BLaER1 (cell line): ENCODE results near the gene CMIP.
A peak's percentile ranks its signal among the peaks of the same experiment; 100 is the strongest.

Experiments
- H3K27ac ChIP-seq: shearing (Covaris generic); formaldehyde crosslinking; 2 replicates; pipeline ENCODE4 v1.8.1; 2022
- H3K27me3 ChIP-seq: shearing (Covaris generic); formaldehyde crosslinking; 2 replicates; pipeline ENCODE4 v1.8.1; 2022
- H3K36me3 ChIP-seq: shearing (Covaris generic); formaldehyde crosslinking; 2 replicates; pipeline ENCODE4 v1.8.1; 2022
- H3K4me1 ChIP-seq: shearing (Covaris generic); formaldehyde crosslinking; 2 replicates; pipeline ENCODE4 v1.8.1; 2022
- H3K4me2 ChIP-seq: shearing (Covaris generic); formaldehyde crosslinking; 2 replicates; pipeline ENCODE4 v1.8.1; 2022
- H3K4me3 ChIP-seq: shearing (Covaris generic); formaldehyde crosslinking; 2 replicates; pipeline ENCODE4 v1.8.1; 2022
- H3K9ac ChIP-seq: shearing (Covaris generic); formaldehyde crosslinking; 2 replicates; pipeline ENCODE4 v1.8.1; 2022
- H3K9me3 ChIP-seq: shearing (Covaris generic); formaldehyde crosslinking; 2 replicates; pipeline ENCODE4 v1.8.1; 2022
- H4K20me1 ChIP-seq: shearing (Covaris generic); formaldehyde crosslinking; 2 replicates; pipeline ENCODE4 v1.8.1; 2022
- Cebpa-rat ChIP-seq: shearing (Covaris generic); IDR thresholded peaks from 2 replicates; pipeline ENCODE4 v1.8.1; 2022

CMIP gene

GRCh38 chr16:81595629-81596292, 151.2 kb downstream of the CMIP start:
- Histone ChIP-seq H3K4me2 (no peak overlapping the region), H3K9ac (no peak overlapping the region), H4K20me1 (peaks cover 98% of the 10 kb centered on the region), H3K36me3 (peaks cover 14% of the 10 kb centered on the region; the same call in 1 of the 2 replicates), H3K4me1 (peaks cover 42% of the 10 kb centered on the region), H3K27me3 (no peaks in the 10 kb centered on the region), H3K4me3 (no peak overlapping the region), H3K27ac (no peak overlapping the region), H3K9me3 (no peaks in the 10 kb centered on the region)
- no peak for TF ChIP-seq Cebpa-rat

GRCh38 chr16:81597079-81597658, 152.6 kb downstream of the CMIP start:
- peak overlapping the region; percentile 41; the same call in 1 of the 2 replicates for H3K4me2 ChIP-seq
- H3K4me3 ChIP-seq, result no peak overlapping the region
- peaks cover 13% of the 10 kb centered on the region; the same call in 1 of the 2 replicates for H3K36me3 ChIP-seq
- TF ChIP-seq Cebpa-rat, result peak; percentile 19; the same call in 1 of the 2 replicates
- H4K20me1 ChIP-seq, result peaks cover 98% of the 10 kb centered on the region
- H3K9ac ChIP-seq, result no peak overlapping the region
- H3K9me3 ChIP-seq, result no peaks in the 10 kb centered on the region
- no peak overlapping the region for H3K27ac ChIP-seq
- no peaks in the 10 kb centered on the region for H3K27me3 ChIP-seq
- peaks cover 42% of the 10 kb centered on the region for H3K4me1 ChIP-seq

- Histone ChIP-seq H3K36me3 (peaks cover 4% of the 10 kb centered on the region; the same call in 1 of the 2 replicates), H3K27me3 (no peaks in the 10 kb centered on the region), H3K27ac (no peak overlapping the region), H3K4me2 (peak overlapping the region; percentile 41), H3K4me3 (no peak overlapping the region), H4K20me1 (peaks cover 98% of the 10 kb centered on the region), H3K4me1 (peaks cover 39% of the 10 kb centered on the region), H3K9me3 (no peaks in the 10 kb centered on the region), H3K9ac (no peak overlapping the region)
- no peak for TF ChIP-seq Cebpa-rat
These were observed 153.5 kb downstream of the CMIP start for GRCh38 chr16:81598083-81598482.

DNA sequence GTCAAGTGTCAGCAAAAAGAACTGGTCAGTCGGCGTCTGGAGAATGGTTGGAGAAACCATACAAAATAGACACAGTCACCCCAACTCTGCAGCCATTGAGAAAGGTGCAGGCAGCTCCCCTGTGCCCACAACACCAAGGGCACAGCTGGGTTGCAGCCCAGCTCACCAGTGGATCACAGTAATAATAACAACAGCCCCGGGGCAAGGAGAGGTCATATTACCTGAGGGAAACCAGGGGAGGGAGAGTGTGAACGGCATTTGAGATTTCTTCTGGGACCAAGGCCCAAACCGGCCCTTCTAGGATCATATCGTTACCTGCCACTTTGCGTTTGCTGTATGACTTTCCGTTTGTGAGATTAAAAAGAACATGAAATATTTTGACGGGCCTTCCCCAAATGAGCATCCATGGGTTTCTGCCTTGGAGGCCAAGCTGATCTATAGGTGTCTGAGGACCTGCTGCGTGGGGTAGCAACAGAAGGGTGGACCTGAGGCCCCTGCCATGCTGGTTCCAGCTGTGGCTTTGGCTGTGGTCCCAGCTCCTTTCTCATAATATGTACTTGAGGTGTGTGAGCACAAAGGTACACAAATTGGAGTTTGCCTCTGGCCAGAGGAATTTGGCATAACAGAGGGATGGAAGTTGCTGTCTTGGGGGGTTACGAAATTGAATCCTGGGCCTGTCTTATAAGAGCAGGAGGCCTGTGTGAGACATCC, 154.6 kb downstream of the CMIP start:
- Histone ChIP-seq H3K9ac (no peak overlapping the region), H3K4me3 (no peak overlapping the region), H3K4me2 (peak overlapping the region; percentile 14), H3K36me3 (no peaks in the 10 kb centered on the region; the same call in 1 of the 2 replicates), H3K9me3 (no peaks in the 10 kb centered on the region), H3K27me3 (no peaks in the 10 kb centered on the region), H4K20me1 (peaks cover 100% of the 10 kb centered on the region), H3K4me1 (peaks cover 38% of the 10 kb centered on the region), H3K27ac (0 out of 2 replicates have a peak overlapping the region, but pooled peaks have one; percentile 2)
- TF ChIP-seq Cebpa-rat, result no peak

GRCh38 chr16:81600275-81600674, 155.7 kb downstream of the CMIP start:
- Histone ChIP-seq H3K9me3 (no peaks in the 10 kb centered on the region), H3K36me3 (peaks cover 3% of the 10 kb centered on the region; the same call in 1 of the 2 replicates), H4K20me1 (peaks cover 100% of the 10 kb centered on the region), H3K4me3 (no peak overlapping the region), H3K27ac (no peak overlapping the region), H3K4me1 (peaks cover 38% of the 10 kb centered on the region), H3K9ac (no peak overlapping the region), H3K27me3 (no peaks in the 10 kb centered on the region), H3K4me2 (no peak overlapping the region)
- no peak for TF ChIP-seq Cebpa-rat

DNA sequence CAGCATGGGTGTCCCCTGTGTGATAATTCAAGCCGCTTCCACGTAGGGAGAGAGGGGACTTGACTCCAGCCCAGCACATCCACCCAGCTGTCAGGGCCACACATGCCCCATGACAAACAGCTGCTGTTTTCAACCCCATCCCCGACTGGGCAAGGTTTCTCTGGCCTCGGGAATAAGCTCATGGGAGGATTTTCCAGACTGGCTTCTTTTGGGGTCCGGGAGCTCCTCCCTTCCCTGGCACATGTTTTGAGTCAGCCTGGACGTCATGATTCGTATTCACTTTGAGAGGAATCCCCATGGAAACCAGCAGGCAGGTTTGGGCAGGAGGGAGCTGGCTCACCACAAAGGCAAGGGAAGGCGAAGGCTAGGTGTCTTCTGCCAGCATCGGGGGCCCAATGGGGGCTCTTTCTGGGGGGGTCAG, 156.4 kb downstream of the CMIP start:
- no peak overlapping the region for H3K4me2 ChIP-seq
- peaks cover 10% of the 10 kb centered on the region; the same call in 1 of the 2 replicates for H3K36me3 ChIP-seq
- peaks cover 100% of the 10 kb centered on the region for H4K20me1 ChIP-seq
- no peaks in the 10 kb centered on the region for H3K27me3 ChIP-seq
- H3K4me3 ChIP-seq, result no peak overlapping the region
- H3K4me1 ChIP-seq, result peaks cover 38% of the 10 kb centered on the region
- no peaks in the 10 kb centered on the region for H3K9me3 ChIP-seq
- H3K27ac ChIP-seq, result 0 out of 2 replicates have a peak overlapping the region, but pooled peaks have one; percentile 4
- H3K9ac ChIP-seq, result no peak overlapping the region
- TF ChIP-seq Cebpa-rat, result no peak

GRCh38 chr16:81601601-81602255, 157.1 kb downstream of the CMIP start:
- peaks cover 17% of the 10 kb centered on the region; the same call in 1 of the 2 replicates for H3K36me3 ChIP-seq
- no peak overlapping the region for H3K4me3 ChIP-seq
- peaks cover 100% of the 10 kb centered on the region for H4K20me1 ChIP-seq
- H3K9me3 ChIP-seq, result no peaks in the 10 kb centered on the region
- 0 out of 2 replicates have a peak overlapping the region, but pooled peaks have one; percentile 4 for H3K27ac ChIP-seq
- TF ChIP-seq Cebpa-rat, result no peak
- H3K4me2 ChIP-seq, result no peak overlapping the region
- H3K27me3 ChIP-seq, result no peaks in the 10 kb centered on the region
- H3K9ac ChIP-seq, result no peak overlapping the region
- H3K4me1 ChIP-seq, result peaks cover 41% of the 10 kb centered on the region

GRCh38 chr16:81602256-81602776, 157.7 kb downstream of the CMIP start:
- H3K9ac ChIP-seq, result no peak overlapping the region
- H3K9me3 ChIP-seq, result no peaks in the 10 kb centered on the region
- H3K4me3 ChIP-seq, result no peak overlapping the region
- H3K4me2 ChIP-seq, result no peak overlapping the region
- H3K4me1 ChIP-seq, result peaks cover 44% of the 10 kb centered on the region
- no peak for TF ChIP-seq Cebpa-rat
- no peaks in the 10 kb centered on the region for H3K27me3 ChIP-seq
- H4K20me1 ChIP-seq, result peaks cover 100% of the 10 kb centered on the region
- H3K36me3 ChIP-seq, result peaks cover 23% of the 10 kb centered on the region
- H3K27ac ChIP-seq, result no peak overlapping the region

DNA sequence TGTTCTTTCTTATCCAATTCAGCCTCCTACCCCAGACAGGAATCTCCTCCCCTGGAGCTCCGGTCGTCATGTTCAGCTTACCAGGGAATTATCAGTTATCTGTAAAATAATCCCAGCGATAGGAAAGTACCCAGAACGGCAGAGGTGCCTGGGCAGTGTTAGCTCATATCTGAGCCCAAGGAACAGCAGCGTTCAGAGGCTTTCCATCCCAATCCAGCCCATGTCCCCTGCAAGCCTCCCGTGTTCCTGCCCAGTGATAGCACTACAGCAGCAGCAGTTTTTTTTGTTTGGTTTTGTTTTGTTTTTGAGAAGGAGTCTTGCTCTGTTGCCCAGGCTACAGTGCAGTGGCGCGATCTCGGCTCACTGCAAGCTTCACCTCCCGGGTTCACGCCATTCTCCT, 158.2 kb downstream of the CMIP start:
- Histone ChIP-seq H3K27me3 (no peaks in the 10 kb centered on the region), H3K9ac (no peak overlapping the region), H3K9me3 (no peaks in the 10 kb centered on the region), H3K36me3 (peaks cover 28% of the 10 kb centered on the region), H4K20me1 (peaks cover 100% of the 10 kb centered on the region), H3K27ac (no peak overlapping the region), H3K4me1 (peaks cover 44% of the 10 kb centered on the region), H3K4me2 (no peak overlapping the region), H3K4me3 (no peak overlapping the region)
- TF ChIP-seq Cebpa-rat, result no peak
